Parathyroid adenoma (tissue), 2 donors: ENCODE measurements around the gene TSPAN32.

Experiments
- H2AFZ ChIP-seq: fragments of 300-600 bp; sonication (generic); one replicate; pipeline ENCODE4 v1.7.0; 2017; ENCODE audit warnings: antibody characterized with exemption, mild to moderate bottlenecking
- H3K27ac ChIP-seq: fragments of 300-600 bp; sonication (generic); one replicate; pipeline ENCODE4 v1.7.0; 2017
- H3K27me3 ChIP-seq: fragments of 300-600 bp; sonication (generic); one replicate; pipeline ENCODE4 v1.7.0; 2017; ENCODE audit warnings: low read length; ENCODE audit not compliant: control insufficient read depth, insufficient read depth
- H3K36me3 ChIP-seq: fragments of 300-600 bp; sonication (generic); one replicate; pipeline ENCODE4 v1.7.0; 2017; ENCODE audit warnings: low read length; ENCODE audit not compliant: control insufficient read depth, insufficient read depth
- H3K4me1 ChIP-seq: fragments of 300-600 bp; sonication (generic); one replicate; pipeline ENCODE4 v1.7.0; 2017; ENCODE audit warnings: control low read depth
- H3K4me2 ChIP-seq: fragments of 300-600 bp; sonication (generic); one replicate; pipeline ENCODE4 v1.7.0; 2017; ENCODE audit warnings: low read length
- H3K4me3 ChIP-seq: fragments of 300-600 bp; sonication (generic); one replicate; pipeline ENCODE4 v1.7.0; 2017; ENCODE audit warnings: low read depth, low read length
- H3K79me2 ChIP-seq: fragments of 300-600 bp; sonication (generic); one replicate; pipeline ENCODE4 v1.7.0; 2017; ENCODE audit warnings: control low read depth
- H3K9ac ChIP-seq: fragments of 300-600 bp; sonication (generic); one replicate; pipeline ENCODE4 v1.7.0; 2017; ENCODE audit warnings: mild to moderate bottlenecking
- H3K9me3 ChIP-seq: fragments of 300-600 bp; sonication (generic); one replicate; pipeline ENCODE4 v1.7.0; 2017; ENCODE audit warnings: low read length; ENCODE audit not compliant: control insufficient read depth
- TF ChIP-seq, protein P1 (sequence below): fragments of 300-600 bp; sonication (generic); IDR thresholded peaks from one replicate; pipeline ENCODE4 v1.7.0; 2017; ENCODE audit warnings: antibody characterized with exemption, mild to moderate bottlenecking
- donor health status: primary hyperparathyroidism.

TSPAN32 gene

DNA sequence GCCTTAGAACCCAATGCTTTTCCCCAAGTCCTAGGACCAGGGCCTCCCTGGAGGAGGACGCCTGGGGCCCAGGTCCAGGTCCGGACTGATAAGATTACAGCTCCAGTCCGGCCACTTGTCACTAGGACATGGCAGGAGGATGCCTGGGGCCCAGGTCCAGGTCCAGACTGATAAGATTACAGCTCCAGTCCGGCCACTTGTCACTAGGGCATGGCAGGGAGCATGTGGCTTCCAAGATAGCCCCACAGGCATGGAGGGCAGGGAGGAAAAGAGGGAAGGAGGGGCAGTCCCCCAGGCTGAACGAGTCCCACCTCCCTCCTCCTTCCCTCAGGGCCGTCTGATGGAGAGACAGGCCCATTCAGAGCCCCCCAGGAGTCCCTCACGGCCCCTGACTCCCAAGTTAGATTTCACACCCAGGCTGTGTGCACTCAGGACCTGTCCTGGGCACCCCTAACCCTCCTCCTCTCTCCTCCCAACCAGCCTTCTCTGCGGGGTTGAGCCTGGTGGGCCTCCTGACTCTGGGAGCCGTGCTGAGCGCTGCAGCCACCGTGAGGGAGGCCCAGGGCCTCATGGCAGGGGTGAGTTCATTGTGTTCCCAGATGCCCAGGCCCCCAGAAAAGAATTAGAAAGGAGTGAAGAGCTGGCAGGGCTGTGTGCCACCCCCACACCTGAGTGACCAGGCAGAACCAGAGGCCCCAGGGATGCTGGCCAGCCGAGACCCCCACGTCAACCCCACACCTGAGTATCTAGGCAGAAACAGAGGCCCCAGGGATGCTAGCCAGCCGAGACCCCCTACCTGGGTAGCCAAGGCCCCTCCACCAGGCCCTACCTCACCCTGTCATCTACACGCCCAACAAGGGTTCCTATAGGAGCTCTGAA is 2.1 kb downstream of the TSPAN32 start:
- Histone ChIP-seq H3K4me3 (no peak overlapping the region), H3K79me2 (no peaks in the 10 kb centered on the region), H3K27ac (no peak overlapping the region), H3K4me1 (no peaks in the 10 kb centered on the region), H3K9me3 (no peaks in the 10 kb centered on the region), H3K27me3 (no peaks in the 10 kb centered on the region), H3K4me2 (no peak overlapping the region), H3K9ac (no peak overlapping the region), H3K36me3 (no peaks in the 10 kb centered on the region), H2AFZ (no peak overlapping the region)
- TF ChIP-seq, protein P1, sequence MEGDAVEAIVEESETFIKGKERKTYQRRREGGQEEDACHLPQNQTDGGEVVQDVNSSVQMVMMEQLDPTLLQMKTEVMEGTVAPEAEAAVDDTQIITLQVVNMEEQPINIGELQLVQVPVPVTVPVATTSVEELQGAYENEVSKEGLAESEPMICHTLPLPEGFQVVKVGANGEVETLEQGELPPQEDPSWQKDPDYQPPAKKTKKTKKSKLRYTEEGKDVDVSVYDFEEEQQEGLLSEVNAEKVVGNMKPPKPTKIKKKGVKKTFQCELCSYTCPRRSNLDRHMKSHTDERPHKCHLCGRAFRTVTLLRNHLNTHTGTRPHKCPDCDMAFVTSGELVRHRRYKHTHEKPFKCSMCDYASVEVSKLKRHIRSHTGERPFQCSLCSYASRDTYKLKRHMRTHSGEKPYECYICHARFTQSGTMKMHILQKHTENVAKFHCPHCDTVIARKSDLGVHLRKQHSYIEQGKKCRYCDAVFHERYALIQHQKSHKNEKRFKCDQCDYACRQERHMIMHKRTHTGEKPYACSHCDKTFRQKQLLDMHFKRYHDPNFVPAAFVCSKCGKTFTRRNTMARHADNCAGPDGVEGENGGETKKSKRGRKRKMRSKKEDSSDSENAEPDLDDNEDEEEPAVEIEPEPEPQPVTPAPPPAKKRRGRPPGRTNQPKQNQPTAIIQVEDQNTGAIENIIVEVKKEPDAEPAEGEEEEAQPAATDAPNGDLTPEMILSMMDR, result no peak

DNA sequence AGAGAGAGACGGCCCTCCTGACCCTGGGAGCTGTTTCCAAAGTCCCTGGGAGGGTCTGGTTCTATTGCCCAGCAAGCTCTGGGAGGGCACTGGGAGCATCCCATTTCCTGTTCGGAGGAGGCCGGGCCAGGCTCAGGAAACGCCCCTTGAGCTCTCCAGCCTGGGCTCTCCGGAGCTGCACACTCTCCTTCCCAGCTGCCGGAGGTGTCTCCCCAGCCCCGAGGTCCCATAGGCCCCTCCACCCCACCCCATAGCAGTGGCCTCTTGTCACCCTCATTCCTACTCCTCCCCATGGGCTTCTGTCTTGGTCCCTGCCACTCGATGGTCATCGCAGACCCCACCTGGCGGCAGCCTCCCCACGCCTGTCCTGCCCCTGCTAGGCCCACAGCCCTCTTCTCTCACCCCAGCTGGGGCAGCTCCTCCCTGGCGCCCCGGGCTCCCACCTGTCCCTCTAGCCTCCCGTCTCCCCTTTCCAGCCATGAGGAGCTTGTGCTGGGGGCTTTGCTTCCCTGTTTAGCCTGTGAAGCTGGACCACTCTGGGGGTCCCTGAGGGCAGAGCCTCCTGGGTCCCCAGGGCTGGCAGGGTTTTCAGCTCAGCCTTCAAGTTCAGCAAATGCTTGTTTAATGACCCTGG is 2.8 kb downstream of the TSPAN32 start:
- Histone ChIP-seq H3K4me2 (no peak overlapping the region), H3K9ac (no peak overlapping the region), H3K79me2 (no peaks in the 10 kb centered on the region), H3K27me3 (no peaks in the 10 kb centered on the region), H3K9me3 (no peaks in the 10 kb centered on the region), H3K36me3 (no peaks in the 10 kb centered on the region), H3K4me3 (no peak overlapping the region), H3K27ac (no peak overlapping the region), H3K4me1 (no peaks in the 10 kb centered on the region), H2AFZ (no peak overlapping the region)
- TF ChIP-seq, protein P1, result no peak

DNA sequence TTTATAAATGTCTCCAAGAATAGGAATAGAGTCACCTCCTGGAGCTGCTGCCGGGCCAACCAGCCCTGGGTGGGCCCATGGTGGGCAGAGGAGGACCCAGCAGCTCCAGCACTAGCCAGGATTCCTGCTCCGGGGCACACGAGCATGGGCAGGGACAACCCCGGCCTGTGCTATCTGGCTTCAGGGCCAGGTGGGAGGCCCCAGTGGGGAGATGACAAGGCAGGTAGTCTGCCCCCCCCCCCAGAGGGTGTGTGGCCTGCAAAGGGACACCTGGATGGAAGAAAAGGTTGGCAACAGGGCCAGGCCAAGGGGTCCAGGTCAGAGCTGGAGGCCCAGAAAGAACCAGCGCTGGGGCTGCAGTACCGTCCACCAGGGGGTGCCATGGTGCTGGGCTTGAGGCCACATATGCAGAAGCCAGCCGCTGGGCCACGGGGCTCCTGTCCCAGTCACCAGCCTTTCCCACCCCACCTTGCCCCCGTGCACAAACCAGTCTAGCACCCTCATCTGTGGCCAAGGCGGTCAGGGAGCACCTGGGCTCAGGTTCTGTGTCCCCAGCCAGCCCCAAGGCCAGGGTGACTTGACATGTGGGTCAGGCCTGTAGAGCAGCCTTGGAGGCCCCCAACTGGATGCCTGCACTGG is 3.4 kb downstream of the TSPAN32 start:
- Histone ChIP-seq H3K9me3 (no peaks in the 10 kb centered on the region), H3K4me3 (no peak overlapping the region)

DNA sequence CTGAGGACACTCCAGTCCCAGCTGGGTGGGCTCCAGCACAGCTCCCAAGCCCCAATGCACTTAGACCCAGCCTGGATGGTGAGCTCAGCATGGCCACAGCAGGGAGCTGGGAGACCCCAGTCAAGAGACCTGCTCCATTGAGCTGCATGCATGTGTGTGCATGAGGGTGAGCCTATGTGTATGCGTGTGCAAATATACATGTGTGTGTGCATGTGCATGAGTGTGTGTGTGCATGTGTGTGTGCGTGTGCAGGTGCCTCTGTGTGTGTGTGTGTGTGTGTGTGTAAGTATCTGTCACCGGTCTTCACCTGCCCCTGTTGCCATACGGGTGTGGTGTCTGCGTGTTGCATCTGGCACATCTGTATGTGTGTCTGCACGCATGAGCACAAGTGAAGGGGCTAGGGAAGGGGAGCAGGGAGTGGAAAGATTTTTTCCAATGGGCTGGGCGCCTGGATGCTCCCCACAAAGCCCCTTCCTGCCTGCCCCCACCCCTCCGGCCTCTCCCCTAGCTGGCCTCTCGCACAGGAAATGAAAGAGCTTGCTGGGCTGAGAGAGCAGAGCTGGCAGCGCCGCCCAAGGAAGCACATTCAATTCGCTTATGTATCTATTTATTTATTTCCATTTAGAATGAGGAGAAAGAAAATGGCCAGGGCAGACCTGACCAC is 4.1 kb downstream of the TSPAN32 start:
- H3K4me1 ChIP-seq, result no peaks in the 10 kb centered on the region
- H3K9me3 ChIP-seq, result no peaks in the 10 kb centered on the region
- no peaks in the 10 kb centered on the region for H3K27me3 ChIP-seq
- H3K27ac ChIP-seq, result peak overlapping the region; percentile 54
- H2AFZ ChIP-seq, result no peak overlapping the region
- no peak overlapping the region for H3K4me2 ChIP-seq
- no peaks in the 10 kb centered on the region for H3K79me2 ChIP-seq
- H3K36me3 ChIP-seq, result no peaks in the 10 kb centered on the region
- H3K9ac ChIP-seq, result no peak overlapping the region
- H3K4me3 ChIP-seq, result no peak overlapping the region
- TF ChIP-seq, protein P1, result no peak

More for the DNA sequence above, 3.4 kb downstream of the TSPAN32 start:
- H3K27ac ChIP-seq, result no peak overlapping the region
- H2AFZ ChIP-seq, result no peak overlapping the region
- H3K4me1 ChIP-seq, result no peaks in the 10 kb centered on the region
- H3K27me3 ChIP-seq, result no peaks in the 10 kb centered on the region
- no peak overlapping the region for H3K9ac ChIP-seq
- H3K79me2 ChIP-seq, result no peaks in the 10 kb centered on the region
- TF ChIP-seq, protein P1, result peak; percentile 65
- H3K4me2 ChIP-seq, result no peak overlapping the region
- H3K36me3 ChIP-seq, result no peaks in the 10 kb centered on the region
